ENCODE data around the gene PPP1R37.
A peak's percentile ranks its signal among the peaks of the same experiment; 100 is the strongest.

Gene PPP1R37

DNA sequence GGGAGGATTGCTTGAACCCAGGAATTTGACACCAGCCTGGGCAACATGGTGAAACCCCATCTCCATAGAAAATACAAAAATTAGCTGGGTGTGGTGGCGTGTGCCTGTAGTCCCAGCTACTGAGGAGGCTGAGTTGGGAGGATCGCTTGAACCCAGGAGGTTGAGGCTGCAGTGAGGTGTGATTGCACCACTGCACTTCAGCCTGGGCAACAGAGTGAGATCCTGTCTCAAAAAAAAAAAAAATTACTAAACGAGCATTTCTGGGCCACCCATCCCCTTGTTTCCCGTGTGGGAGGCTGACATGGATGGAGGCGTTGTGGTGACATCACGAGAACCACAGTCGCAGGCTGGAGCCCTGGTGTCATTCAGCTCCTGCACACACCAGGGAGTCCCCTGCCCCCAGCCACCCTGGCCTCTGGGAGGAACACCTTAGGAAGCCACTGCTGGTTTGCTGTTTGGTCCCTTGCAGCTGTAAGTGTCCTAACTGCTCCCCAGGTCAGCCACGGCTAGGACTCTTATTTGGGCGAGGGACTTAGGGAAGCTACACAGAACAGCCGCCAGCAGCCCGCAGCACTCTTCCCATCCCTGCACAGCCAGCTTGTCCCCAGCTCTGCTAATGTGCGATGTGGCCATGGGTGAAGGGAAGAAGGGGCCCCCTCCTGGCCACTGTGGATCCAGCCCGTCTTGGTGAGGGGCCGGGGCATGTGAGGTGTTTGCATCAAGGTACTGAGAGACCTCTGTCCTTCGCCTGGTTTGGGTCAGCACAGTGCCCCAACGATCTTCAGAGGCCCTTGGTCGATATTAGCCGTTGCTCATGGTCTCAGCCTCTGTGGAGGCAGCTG lies 55.1 kb downstream of the PPP1R37 start:
- no peaks in the 10 kb centered on the region for H3K9me3 ChIP-seq (ENCODE audit: control insufficient read depth, insufficient read depth, low read length)
- no peaks in the 10 kb centered on the region for H3K4me1 ChIP-seq (ENCODE audit: insufficient read depth, low read length)
- peaks cover 3% of the 10 kb centered on the region; the same call in 1 of the 2 replicates for H3K36me3 ChIP-seq (ENCODE audit: insufficient read depth, low read length)
- no peak overlapping the region for H3K9ac ChIP-seq (ENCODE audit: low read depth, low read length)

DNA sequence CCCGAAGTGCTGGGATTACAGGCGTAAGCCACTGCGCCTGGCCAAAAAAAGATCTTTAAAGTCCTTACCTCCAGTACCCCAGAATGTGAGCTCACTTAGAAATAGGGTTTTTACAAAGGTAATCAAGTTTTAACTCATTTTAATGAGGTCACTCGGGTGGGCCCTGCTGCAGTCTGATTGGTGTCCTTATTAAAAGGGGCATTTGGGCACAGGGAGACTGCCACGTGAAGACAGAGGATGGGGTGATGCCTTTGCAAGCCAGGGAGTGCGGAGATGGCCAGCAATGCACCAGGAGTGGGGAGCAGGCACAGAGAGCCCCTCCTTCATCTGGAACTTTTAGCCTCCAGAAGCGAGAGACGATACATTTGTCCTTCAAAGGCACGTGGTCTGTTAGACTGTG lies 56.1 kb downstream of the PPP1R37 start:
- Histone ChIP-seq H3K9me3 (ENCODE audit: control insufficient read depth, insufficient read depth, low read length) (no peaks in the 10 kb centered on the region), H3K4me1 (ENCODE audit: insufficient read depth, low read length) (peaks cover 2% of the 10 kb centered on the region; the same call in 1 of the 2 replicates), H3K36me3 (ENCODE audit: insufficient read depth, low read length) (peaks cover 3% of the 10 kb centered on the region; the same call in 1 of the 2 replicates), H3K9ac (ENCODE audit: low read depth, low read length) (no peak overlapping the region)

DNA sequence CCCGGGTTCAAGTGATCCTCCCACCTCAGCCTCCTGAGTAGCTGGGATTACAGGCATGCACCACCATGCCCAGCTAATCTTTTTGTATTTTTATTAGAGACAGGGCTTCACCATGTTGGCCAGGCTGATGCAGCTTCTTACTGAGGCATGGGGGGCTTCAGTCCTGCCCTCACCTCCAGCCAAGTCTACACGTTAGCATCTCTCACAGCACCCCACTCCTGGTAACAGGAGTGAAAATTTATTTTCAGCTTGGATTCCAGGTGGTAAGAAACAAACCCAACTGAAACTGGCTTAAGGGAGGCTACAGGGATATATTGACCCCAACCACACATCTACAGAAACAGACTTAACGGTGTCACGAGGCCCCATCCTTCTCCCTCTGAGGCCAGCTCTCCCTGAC lies 57.2 kb downstream of the PPP1R37 start:
- Histone ChIP-seq H3K4me1 (ENCODE audit: insufficient read depth, low read length) (peaks cover 5% of the 10 kb centered on the region), H3K36me3 (ENCODE audit: insufficient read depth, low read length) (no peaks in the 10 kb centered on the region), H3K9me3 (ENCODE audit: control insufficient read depth, insufficient read depth, low read length) (no peaks in the 10 kb centered on the region), H3K9ac (ENCODE audit: low read depth, low read length) (no peak overlapping the region)

DNA sequence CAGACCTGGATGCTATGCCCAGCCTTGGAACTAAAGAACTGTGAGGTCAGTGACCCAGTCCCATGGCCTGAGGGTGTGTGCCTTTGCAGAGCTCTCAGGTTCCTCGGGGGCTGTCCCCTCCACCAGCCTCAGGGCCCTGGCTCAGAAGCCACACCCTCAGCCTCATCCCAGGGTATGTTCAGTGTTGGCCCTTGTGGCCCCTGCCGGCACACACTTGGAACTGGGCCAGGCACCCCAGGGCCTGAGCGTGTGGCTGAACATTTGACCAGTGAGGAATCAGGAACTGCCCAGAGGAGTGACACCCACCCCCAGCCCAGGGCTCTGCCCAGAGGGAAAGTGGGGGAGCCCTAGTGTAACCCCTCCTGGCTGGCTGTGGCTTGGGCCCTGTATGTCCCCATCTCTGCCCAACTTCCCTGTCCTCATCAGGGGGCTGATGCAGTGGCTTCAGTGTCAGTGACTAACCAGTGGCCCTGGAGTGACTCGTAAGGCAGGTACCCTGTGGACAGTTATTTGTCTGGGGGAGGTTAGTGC lies 57.8 kb downstream of the PPP1R37 start:
- Histone ChIP-seq H3K36me3 (ENCODE audit: insufficient read depth, low read length) (no peaks in the 10 kb centered on the region), H3K4me1 (ENCODE audit: insufficient read depth, low read length) (peaks cover 5% of the 10 kb centered on the region), H3K9me3 (ENCODE audit: control insufficient read depth, insufficient read depth, low read length) (no peaks in the 10 kb centered on the region), H3K9ac (ENCODE audit: low read depth, low read length) (no peak overlapping the region)

DNA sequence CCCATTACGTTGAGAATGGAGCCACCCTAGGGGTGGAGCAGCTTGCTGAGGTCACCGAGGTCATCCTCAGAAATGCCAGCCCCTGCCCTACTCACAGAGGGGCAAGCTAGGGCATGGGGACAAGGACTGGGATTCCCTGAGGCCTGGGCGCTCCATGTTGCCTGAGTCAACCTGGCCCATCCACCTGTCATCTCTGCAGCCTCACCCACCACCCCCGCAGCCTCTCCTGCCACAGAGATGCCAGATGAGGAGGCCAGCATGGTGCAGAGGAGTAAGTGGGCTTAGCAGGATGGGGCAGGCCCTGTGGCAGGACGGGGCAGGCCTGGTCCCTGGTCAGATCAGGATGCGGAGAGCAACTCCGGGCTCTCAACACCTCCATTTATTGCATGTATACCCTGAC lies 58.3 kb downstream of the PPP1R37 start:
- Histone ChIP-seq H3K9me3 (ENCODE audit: control insufficient read depth, insufficient read depth, low read length) (no peaks in the 10 kb centered on the region), H3K4me1 (ENCODE audit: insufficient read depth, low read length) (peaks cover 9% of the 10 kb centered on the region), H3K36me3 (ENCODE audit: insufficient read depth, low read length) (no peaks in the 10 kb centered on the region), H3K9ac (ENCODE audit: low read depth, low read length) (no peak overlapping the region)

DNA sequence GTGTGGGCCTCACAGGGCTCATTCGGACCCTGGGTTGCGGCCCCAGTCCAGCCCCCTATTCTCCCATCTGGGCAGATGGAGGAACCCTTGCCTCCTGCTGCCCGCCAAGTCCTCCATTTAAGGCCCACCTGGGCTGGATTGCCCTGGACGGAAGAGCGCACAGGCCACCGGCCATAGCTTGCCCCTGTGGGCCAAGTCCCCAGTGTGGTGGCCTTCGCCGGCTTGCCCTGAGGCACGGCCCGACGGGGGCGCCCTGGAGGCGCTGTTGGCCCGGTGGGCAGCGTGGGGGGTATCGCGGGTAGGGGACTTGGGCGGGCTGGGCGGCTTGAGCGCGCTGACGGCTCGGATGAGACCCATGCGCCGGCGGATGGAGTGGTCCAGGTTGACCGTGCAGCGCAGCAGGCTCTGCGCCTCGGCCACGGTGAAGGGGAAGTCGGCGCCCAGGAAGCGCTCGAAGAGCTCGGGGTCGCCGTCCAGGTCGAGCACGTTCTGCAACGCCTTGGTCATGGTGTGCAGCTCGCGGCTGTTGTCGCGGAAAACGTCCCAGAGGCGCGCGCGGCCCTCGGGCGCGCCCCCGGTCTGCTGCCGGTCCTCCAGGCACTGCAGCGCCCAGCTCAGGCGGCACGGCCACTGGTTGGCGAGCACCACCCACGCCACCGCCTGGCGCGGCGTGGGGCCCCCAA lies 59.0 kb downstream of the PPP1R37 start:
- H3K9ac ChIP-seq (ENCODE audit: low read depth, low read length) = no peak overlapping the region
- peaks cover 12% of the 10 kb centered on the region for H3K4me1 ChIP-seq (ENCODE audit: insufficient read depth, low read length)
- no peaks in the 10 kb centered on the region for H3K9me3 ChIP-seq (ENCODE audit: control insufficient read depth, insufficient read depth, low read length)
- H3K36me3 ChIP-seq (ENCODE audit: insufficient read depth, low read length) = no peaks in the 10 kb centered on the region

DNA sequence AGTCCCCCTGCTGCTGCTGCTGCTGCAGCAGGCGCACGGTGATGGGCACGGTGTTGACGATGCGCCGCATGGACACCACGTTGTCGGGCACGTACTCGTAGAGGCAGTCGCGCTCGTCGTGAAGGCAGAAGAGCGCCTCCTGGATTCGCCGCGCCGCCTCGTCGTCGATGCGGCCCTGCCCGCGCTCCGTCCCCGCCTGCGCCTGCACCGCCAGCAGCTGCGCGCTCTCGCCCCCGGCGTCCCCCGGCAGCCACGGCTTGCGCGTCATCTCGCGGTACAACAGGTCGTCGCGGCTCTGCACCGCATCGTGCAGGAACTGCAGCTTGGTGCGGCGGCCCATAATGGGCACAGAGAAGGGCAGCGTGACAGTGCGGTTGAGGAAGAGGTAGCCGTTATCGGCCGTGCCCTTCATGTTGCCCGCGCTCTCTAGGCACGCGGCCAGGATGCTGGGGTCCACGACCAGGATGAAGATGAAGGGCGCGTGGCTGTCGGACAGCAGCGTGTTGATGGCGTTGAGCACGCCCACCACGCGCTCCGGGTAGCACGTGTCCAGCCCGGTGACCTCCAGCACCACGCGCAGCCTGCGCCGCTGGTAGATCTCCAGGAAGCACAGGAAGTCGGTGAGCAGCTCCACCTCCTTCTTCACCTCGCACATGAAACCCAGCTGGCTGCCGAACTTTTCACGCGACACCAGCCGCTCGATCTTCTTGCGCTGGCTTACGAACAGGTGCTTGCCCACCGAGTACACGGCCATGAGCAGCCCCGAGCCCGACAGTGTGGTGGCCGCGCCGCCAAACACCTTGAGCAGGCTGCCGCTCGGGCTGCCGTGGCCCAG lies 59.7 kb downstream of the PPP1R37 start:
- no peaks in the 10 kb centered on the region for H3K36me3 ChIP-seq (ENCODE audit: insufficient read depth, low read length)
- H3K4me1 ChIP-seq (ENCODE audit: insufficient read depth, low read length) = peaks cover 12% of the 10 kb centered on the region
- H3K9me3 ChIP-seq (ENCODE audit: control insufficient read depth, insufficient read depth, low read length) = no peaks in the 10 kb centered on the region
- H3K9ac ChIP-seq (ENCODE audit: low read depth, low read length) = no peak overlapping the region

DNA sequence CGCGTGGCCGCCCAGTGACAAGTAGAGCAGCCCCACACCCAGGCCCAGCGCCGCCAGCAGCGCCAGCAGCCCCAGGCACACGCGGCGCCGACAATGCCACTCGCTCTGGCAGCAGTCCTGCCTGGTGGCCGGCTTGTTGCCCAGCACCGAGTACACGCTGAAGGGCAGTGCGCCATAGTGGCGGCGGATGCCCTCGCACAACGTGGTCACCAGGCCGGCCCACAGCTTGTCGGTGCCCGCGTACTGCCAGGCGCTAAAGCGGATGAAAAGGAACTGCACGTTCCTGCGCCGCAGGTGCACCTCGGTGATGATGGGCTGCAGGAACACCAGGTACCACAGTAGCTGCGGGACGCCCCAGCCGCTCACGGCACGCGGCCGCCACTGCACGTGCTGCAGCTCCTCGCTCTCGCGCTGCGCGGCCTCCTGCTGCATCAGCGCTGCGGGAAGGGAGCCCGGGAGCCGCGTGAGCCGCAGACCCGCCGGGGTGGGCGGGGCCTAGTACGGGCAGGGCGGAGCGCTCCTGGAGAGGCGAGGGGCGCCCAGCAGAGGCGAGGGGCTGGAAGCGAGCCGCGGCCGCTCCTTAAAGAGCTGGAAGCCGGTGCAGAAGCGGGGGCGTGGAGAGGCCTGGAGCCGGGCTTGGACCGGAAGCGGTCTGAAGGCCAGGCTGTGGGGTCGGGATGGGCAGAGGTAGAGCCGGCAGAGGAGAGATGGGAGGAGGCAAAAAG lies 60.5 kb downstream of the PPP1R37 start:
- peaks cover 12% of the 10 kb centered on the region for H3K4me1 ChIP-seq (ENCODE audit: insufficient read depth, low read length)
- no peaks in the 10 kb centered on the region for H3K9me3 ChIP-seq (ENCODE audit: control insufficient read depth, insufficient read depth, low read length)
- peak overlapping the region; percentile 37; the same call in 1 of the 2 replicates for H3K9ac ChIP-seq (ENCODE audit: low read depth, low read length)
- no peaks in the 10 kb centered on the region for H3K36me3 ChIP-seq (ENCODE audit: insufficient read depth, low read length)

DNA sequence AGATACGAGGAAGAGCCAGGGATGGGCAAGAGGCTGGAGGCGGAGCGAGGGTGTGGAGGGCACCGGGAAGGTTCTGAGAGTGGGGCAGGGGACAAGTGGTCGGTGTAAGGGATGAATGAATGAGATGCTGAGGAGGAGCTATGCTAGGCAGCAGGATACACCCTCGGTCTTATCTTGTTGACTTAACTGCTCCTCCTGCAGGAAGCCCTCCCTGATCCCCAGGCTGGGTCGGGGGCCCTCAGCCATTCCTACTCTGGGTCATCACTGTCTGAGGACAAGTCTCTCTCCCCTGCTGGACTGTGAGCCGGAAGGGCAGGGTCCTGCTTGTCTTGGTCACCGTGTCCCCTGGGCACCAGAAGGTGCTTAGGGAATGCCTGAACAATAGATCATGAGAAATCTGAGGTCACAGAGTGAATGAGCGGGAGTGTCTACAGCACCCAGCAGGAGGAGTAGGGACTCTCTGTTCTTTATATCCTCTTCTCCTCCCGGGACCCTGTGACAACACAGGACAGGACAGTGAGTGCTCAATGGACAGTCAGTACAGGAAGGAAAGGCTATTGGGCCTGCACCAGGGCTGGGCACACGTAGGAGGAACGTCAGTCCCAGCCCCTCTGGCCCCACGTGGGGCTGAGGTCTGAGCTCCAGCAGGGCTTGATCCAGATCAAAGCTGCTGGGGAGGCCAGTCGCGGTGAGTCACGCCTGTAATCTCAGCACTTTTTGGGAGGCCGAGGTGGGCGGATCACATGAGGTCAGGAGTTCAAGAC lies 61.3 kb downstream of the PPP1R37 start:
- Histone ChIP-seq H3K9ac (ENCODE audit: low read depth, low read length) (peak overlapping the region; percentile 37; the same call in 1 of the 2 replicates), H3K9me3 (ENCODE audit: control insufficient read depth, insufficient read depth, low read length) (no peaks in the 10 kb centered on the region), H3K36me3 (ENCODE audit: insufficient read depth, low read length) (no peaks in the 10 kb centered on the region), H3K4me1 (ENCODE audit: insufficient read depth, low read length) (peaks cover 12% of the 10 kb centered on the region)

DNA sequence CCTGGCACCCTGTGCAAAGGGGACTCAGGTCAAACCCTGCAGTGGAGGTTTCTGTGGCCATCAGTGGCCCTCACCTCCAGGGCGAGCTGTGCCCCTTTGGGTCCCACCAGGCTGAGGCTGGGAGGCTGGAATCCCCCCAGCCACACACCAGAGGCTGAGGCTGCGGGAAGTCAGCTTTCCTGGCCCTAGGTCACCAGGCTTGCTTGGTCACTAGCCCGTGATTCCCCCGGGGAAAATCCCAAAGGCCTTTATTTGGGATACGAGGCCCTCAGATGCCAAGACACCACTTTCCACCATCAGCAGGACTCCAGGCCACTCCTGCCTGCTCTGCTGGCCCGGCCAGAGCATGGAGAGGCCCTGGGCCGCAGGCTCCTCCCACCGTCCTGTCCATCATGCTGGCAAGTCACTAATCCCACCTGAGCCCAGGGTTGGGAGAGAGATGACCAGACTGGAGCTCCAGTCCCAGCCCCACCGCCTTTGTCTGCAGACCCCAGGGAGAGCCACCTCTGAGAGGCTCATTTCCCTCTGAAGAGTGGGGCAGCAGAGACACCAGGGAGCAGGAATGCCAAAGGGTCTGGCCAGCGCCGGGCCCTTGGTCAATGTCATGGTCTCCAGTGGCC lies 63.1 kb downstream of the PPP1R37 start:
- Histone ChIP-seq H3K9ac (ENCODE audit: low read depth, low read length) (no peak overlapping the region), H3K4me1 (ENCODE audit: insufficient read depth, low read length) (peaks cover 12% of the 10 kb centered on the region), H3K36me3 (ENCODE audit: insufficient read depth, low read length) (no peaks in the 10 kb centered on the region)

DNA sequence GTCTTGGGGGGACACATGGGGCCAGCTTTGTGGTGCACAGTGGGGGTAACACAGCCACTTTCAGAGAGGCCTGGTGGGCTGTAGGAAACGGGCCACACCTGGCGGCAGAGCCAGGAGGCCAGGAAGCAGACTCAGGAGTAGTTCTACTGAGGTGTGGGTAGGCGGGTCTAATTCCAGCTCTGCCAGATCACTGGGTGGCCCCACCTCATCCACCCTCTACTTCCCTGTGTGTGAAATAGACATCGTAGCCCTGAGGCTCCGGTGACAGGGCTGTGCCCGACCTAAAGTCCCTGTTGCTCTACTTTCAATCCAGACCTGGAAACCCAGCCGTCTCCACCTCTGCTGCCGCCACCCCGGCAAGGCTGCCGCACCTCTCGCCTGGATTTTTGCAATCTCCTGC lies 63.8 kb downstream of the PPP1R37 start:
- H3K9ac ChIP-seq (ENCODE audit: low read depth, low read length) = no peak overlapping the region
- H3K4me1 ChIP-seq (ENCODE audit: insufficient read depth, low read length) = peaks cover 12% of the 10 kb centered on the region
- no peaks in the 10 kb centered on the region for H3K36me3 ChIP-seq (ENCODE audit: insufficient read depth, low read length)
- no peaks in the 10 kb centered on the region for H3K9me3 ChIP-seq (ENCODE audit: control insufficient read depth, insufficient read depth, low read length)

More for the DNA sequence above, 63.1 kb downstream of the PPP1R37 start:
- no peaks in the 10 kb centered on the region for H3K9me3 ChIP-seq (ENCODE audit: control insufficient read depth, insufficient read depth, low read length)

DNA sequence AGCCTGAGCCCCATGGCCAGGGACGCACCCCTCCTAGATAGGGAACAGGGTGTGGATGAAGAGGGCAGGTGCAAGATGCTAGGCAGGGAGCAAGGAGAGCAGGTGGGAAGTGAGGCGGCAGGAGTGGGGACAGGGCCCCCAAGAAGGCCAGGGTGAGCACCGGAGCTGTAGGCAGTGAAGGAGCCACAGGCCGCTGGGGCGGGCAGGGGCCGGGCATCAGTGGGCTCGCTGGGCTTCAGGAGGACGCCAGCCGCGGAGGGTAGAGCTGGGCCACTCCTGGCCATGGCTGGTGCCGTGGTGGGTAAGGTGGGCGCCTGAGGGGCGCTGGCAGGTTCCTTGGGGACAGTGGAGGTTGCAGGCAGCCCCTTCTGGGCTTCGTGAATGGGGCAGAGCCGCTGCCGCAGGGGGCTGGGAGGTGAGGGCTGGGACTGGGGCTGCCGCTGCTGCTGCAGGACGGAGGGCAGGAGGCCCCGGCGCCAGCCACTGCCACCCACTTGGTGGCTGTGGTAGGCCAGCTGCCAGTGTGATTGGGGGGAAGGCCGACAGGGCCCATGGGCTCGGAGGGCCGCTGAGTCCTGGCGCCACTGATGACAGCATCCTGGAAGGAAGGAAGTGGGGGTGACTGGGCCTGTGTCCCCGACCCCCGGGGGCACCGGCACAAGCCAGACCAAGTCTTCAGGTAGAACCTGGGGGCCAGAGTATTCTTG lies 65.7 kb downstream of the PPP1R37 start:
- no peak overlapping the region for H3K9ac ChIP-seq (ENCODE audit: low read depth, low read length)
- no peaks in the 10 kb centered on the region for H3K9me3 ChIP-seq (ENCODE audit: control insufficient read depth, insufficient read depth, low read length)
- no peaks in the 10 kb centered on the region for H3K36me3 ChIP-seq (ENCODE audit: insufficient read depth, low read length)
- H3K4me1 ChIP-seq (ENCODE audit: insufficient read depth, low read length) = peaks cover 12% of the 10 kb centered on the region
